Stomach (tissue), 4 donors: ENCODE measurements around the gene MLLT10.

Source experiments
- CTCF ChIP-seq, 7 experiments: fragments of 450-650 bp in 4 of 7; fragments of 200-600 bp in 3 of 7; sonication (generic) in 3 of 7; IDR thresholded peaks; one replicate each; pipeline ENCODE4 v1.5.1; 2016 to 2019; ENCODE audit warnings: antibody characterized with exemption in 7 of 7, control low read depth in 2 of 7, mild to moderate bottlenecking in 1 of 7
- EP300 ChIP-seq: sonication (generic); formaldehyde crosslinking; IDR thresholded peaks from one replicate; pipeline ENCODE4 v1.6.1; 2017; ENCODE audit warnings: antibody characterized with exemption
- POLR2A ChIP-seq, 4 donors: fragments of 450-650 bp; IDR thresholded peaks; one replicate each; pipeline ENCODE4 v1.6.1; 2016; ENCODE audit warnings: antibody characterized with exemption in 4 of 4, control low read depth in 2 of 4, mild to moderate bottlenecking in 1 of 4, moderate library complexity in 1 of 4
- POLR2AphosphoS5 ChIP-seq, 3 donors: sonication (generic); formaldehyde crosslinking; IDR thresholded peaks; one replicate each; pipeline ENCODE4 v1.6.1; 2016; ENCODE audit warnings: antibody characterized with exemption in 3 of 3

GRCh38 chr10:21584834-21585530 is 51.0 kb downstream of the MLLT10 start:
- TF ChIP-seq CTCF (IDR thresholded peaks at IDR 0.05) (no peak), POLR2AphosphoS5 (IDR thresholded peaks at IDR 0.05) (no peak), POLR2A (IDR thresholded peaks at IDR 0.05) (no peak), EP300 (no peak)
